Right cardiac atrium (tissue), 5 donors: ENCODE measurements around the gene HACL1. TPM values are rescaled to one million over a fixed set of nuclear protein-coding genes. Genes with fewer than 3 reads are reported as not detected.
"Not testable (repeated sequence)": the region's sequence is repeated elsewhere in the genome, so short reads cannot be mapped to it uniquely, and the experiment has no call there.

ENCODE experiments used
- ATAC-seq, 2 donors: fragments of 200-7000 bp; cut with Tn5 transposase; one replicate each; pipeline versions ENCODE4 v1.8.0 to v1.9.1; 2020; ENCODE audit warnings: moderate library complexity in 2 of 2, mild to moderate bottlenecking in 1 of 2
- DNase-seq, 3 donors: peaks; one replicate each; pipeline ENCODE4 v3.0.0-alpha.2; 2020
- H3K27ac ChIP-seq: one replicate; pipeline ENCODE4 v1.5.1; 2013; ENCODE audit warnings: mild to moderate bottlenecking, low read length, control low read depth, moderate library complexity
- H3K27me3 ChIP-seq: one replicate; pipeline ENCODE4 v1.6.1; 2013; ENCODE audit not compliant: control insufficient read depth, insufficient read depth
- H3K4me1 ChIP-seq: one replicate; pipeline ENCODE4 v1.6.1; 2013; ENCODE audit warnings: low read length; ENCODE audit not compliant: control insufficient read depth, insufficient read depth
- H3K4me3 ChIP-seq: one replicate; pipeline ENCODE4 v1.5.1; 2013; ENCODE audit warnings: low read length, control low read depth
- H3K9me3 ChIP-seq: one replicate; pipeline ENCODE4 v1.6.1; 2013; ENCODE audit warnings: low read length; ENCODE audit not compliant: control insufficient read depth
- WGBS: extraction: QIAGEN DNeasy Blood & Tissue Kit; methylation state at CpG from one replicate; pipeline ENCODE4 v1.1.7; 2013; 5-methylcytosine and 5-hydroxymethylcytosine counted together
- intact Hi-C, 4 donors: fragments of 100-400 bp; cut with DNase I; formaldehyde crosslinking; loops; one replicate each; pipeline versions ENCODE4 v1.11.0 to v1.14.0; 2022 to 2023
- polyA plus RNA-seq: library from polyadenylated mRNA; stranded (reverse); fragments of 200-250 nt; gene quantifications from one replicate; pipeline ENCODE4 v1.2.3, GENCODE V29; 2013
- total RNA-seq, 4 donors: library from RNA; stranded (reverse); fragmentation: NEBNext Ultra II Directional; extraction: Animal tissue kit (Norgen Biotek cat#: 25700); gene quantifications; one replicate each; pipeline ENCODE4 v1.2.1, GENCODE V29; 2021
- donor health status: healthy with polysubstance abuse.
- donor health status: DM: no; HTN: yes; CAD: no.
- donor health status: DM: no; HTN: no; CAD: no.
- donor health status: DM: no; HTN: yes; CAD: no; lungs with severe emphysema.
- donor health status: DM: yes; HTN: yes; CAD: no.

The HACL1 gene
- total and polyA plus RNA-seq, 5 donors: 9.7 to 16.8 (median 12.1) TPM

- H3K27ac ChIP-seq: no peak overlapping the region
- WGBS: 41% methylated on average over 10 of the region's 10 CpGs
- intact Hi-C loops: loop anchor here (5.0 to 10.0 kb wide), 2 partner anchors 182 to 615 kb away; no protein-coding TSS in a partner anchor
- no peak for DNase-seq
- H3K4me3 ChIP-seq: peak overlapping the region; percentile 36
- no peaks in the 10 kb centered on the region for H3K9me3 ChIP-seq
- H3K27me3 ChIP-seq: no peaks in the 10 kb centered on the region
- peaks cover 2% of the 10 kb centered on the region for H3K4me1 ChIP-seq
- peak; percentile 93 to 95 for ATAC-seq
Observed at GRCh38 chr3:15629860-15630597, 28.7 kb upstream of the HACL1 start.

GRCh38 chr3:15628967-15629366 lies 27.6 kb upstream of the HACL1 start:
- intact Hi-C loops: loop anchor here in 1 of 4 donors (10.0 kb wide), 1 partner anchor 616 kb away; no protein-coding TSS in a partner anchor
- H3K4me1 ChIP-seq: peaks cover 2% of the 10 kb centered on the region

GRCh38 chr3:15623535-15624440 lies 22.4 kb upstream of the HACL1 start:
- Histone ChIP-seq H3K27me3 (no peaks in the 10 kb centered on the region), H3K27ac (no peak overlapping the region), H3K4me3 (no peak overlapping the region), H3K4me1 (no peaks in the 10 kb centered on the region), H3K9me3 (no peaks in the 10 kb centered on the region)
- WGBS: 70% methylated on average over 4 of the region's 4 CpGs
- intact Hi-C loops: loop anchor here in 1 of 4 donors (10.0 kb wide), 1 partner anchor 621 kb away; no protein-coding TSS in a partner anchor
- DNase-seq (no peak), ATAC-seq (no peak)

More at GRCh38 chr3:15628967-15629366, 27.6 kb upstream of the HACL1 start:
- ATAC-seq: no peak
- no peaks in the 10 kb centered on the region for H3K27me3 ChIP-seq
- H3K27ac ChIP-seq: no peak overlapping the region
- DNase-seq: no peak
- no peaks in the 10 kb centered on the region for H3K9me3 ChIP-seq
- H3K4me3 ChIP-seq: no peak overlapping the region

GRCh38 chr3:15619659-15620464 lies 18.5 kb upstream of the HACL1 start:
- not testable (repeated sequence) for H3K9me3 ChIP-seq, H3K4me1 ChIP-seq, H3K4me3 ChIP-seq, DNase-seq, ATAC-seq, H3K27ac ChIP-seq, H3K27me3 ChIP-seq
- 92% methylated on average over 8 of the region's 8 CpGs for WGBS
- intact Hi-C loops: loop anchor here in 1 of 4 donors (10.0 kb wide), 1 partner anchor 625 kb away; no protein-coding TSS in a partner anchor

GRCh38 chr3:15616053-15616452 lies 14.7 kb upstream of the HACL1 start:
- WGBS: 91% methylated on average over 6 of the region's 6 CpGs
- DNase-seq (no peak), ATAC-seq (no peak)
- no peaks in the 10 kb centered on the region for H3K9me3 ChIP-seq
- H3K4me1 ChIP-seq: no peaks in the 10 kb centered on the region
- intact Hi-C loops: no loop called here
- H3K4me3 ChIP-seq: no peak overlapping the region
- no peak overlapping the region for H3K27ac ChIP-seq
- H3K27me3 ChIP-seq: no peaks in the 10 kb centered on the region

GRCh38 chr3:15614958-15615357 lies 13.6 kb upstream of the HACL1 start:
- DNase-seq: no peak
- Histone ChIP-seq H3K4me3 (no peak overlapping the region), H3K27me3 (no peaks in the 10 kb centered on the region), H3K27ac (no peak overlapping the region), H3K9me3 (no peaks in the 10 kb centered on the region), H3K4me1 (no peaks in the 10 kb centered on the region)
- no peak for ATAC-seq
- WGBS: 91% methylated on average over 1 of the region's 1 CpG
- intact Hi-C loops: no loop called here

- Histone ChIP-seq H3K9me3 (no peaks in the 10 kb centered on the region), H3K27me3 (no peaks in the 10 kb centered on the region), H3K4me1 (no peaks in the 10 kb centered on the region), H3K27ac (no peak overlapping the region), H3K4me3 (no peak overlapping the region)
- WGBS: 76% methylated on average over 1 of the region's 1 CpG
- ATAC-seq (no peak), DNase-seq (no peak)
- intact Hi-C loops: no loop called here
Observed at GRCh38 chr3:15612001-15612400, 10.6 kb upstream of the HACL1 start.

GRCh38 chr3:15611018-15611417 lies 9.6 kb upstream of the HACL1 start:
- H3K4me1 ChIP-seq: no peaks in the 10 kb centered on the region
- no peaks in the 10 kb centered on the region for H3K9me3 ChIP-seq
- no peak overlapping the region for H3K27ac ChIP-seq
- 86% methylated on average over 3 of the region's 3 CpGs for WGBS
- H3K27me3 ChIP-seq: no peaks in the 10 kb centered on the region
- no peak for DNase-seq
- no peak overlapping the region for H3K4me3 ChIP-seq
- ATAC-seq: peak; percentile 71 to 88
- intact Hi-C loops: no loop called here

- intact Hi-C loops: no loop called here
- Histone ChIP-seq H3K27me3 (no peaks in the 10 kb centered on the region), H3K9me3 (no peaks in the 10 kb centered on the region), H3K27ac (no peak overlapping the region), H3K4me3 (no peak overlapping the region), H3K4me1 (no peaks in the 10 kb centered on the region)
- peak in 2 of 3 donors; percentile 24 to 60 for DNase-seq
- WGBS: 91% methylated on average over 4 of the region's 4 CpGs
- ATAC-seq: no peak
Observed at GRCh38 chr3:15610082-15610759, 8.9 kb upstream of the HACL1 start.

- no peak overlapping the region for H3K27ac ChIP-seq
- H3K9me3 ChIP-seq: no peaks in the 10 kb centered on the region
- no peak overlapping the region for H3K4me3 ChIP-seq
- no peaks in the 10 kb centered on the region for H3K4me1 ChIP-seq
- H3K27me3 ChIP-seq: no peaks in the 10 kb centered on the region
- intact Hi-C loops: no loop called here
- ATAC-seq: no peak
- 79% methylated on average over 2 of the region's 2 CpGs for whole genome bisulfite sequencing
- DNase-seq: no peak
Observed at GRCh38 chr3:15606434-15606891, 5.1 kb upstream of the HACL1 start.
